ENCODE measurements around the gene CNBD2.
A peak's percentile ranks its signal among the peaks of the same experiment; 100 is the strongest.
"Not testable (repeated sequence)": the region's sequence is repeated elsewhere in the genome, so short reads cannot be mapped to it uniquely, and the experiment has no call there.

CNBD2 gene

GRCh38 chr20:35953387-35954199 is 14.8 kb upstream of the CNBD2 start:
- peak; percentile 15 to 39 for DNase-seq (ENCODE audit: low read depth in 1 of 2, low spot score in 1 of 2)
- in situ Hi-C loops (cut with HindIII; ENCODE audit: low pct_unique_long_range_greater_than_20kb, low sequenced_read_pairs) = no loop called here
- no peak; the same call in 1 of the 2 replicates for TF ChIP-seq JUND (IDR thresholded peaks at IDR 0.05; ENCODE audit: low read depth)

- in situ Hi-C loops (cut with HindIII; ENCODE audit: low pct_unique_long_range_greater_than_20kb, low sequenced_read_pairs) = no loop called here
- peak; percentile 94 to 100 for DNase-seq (ENCODE audit: low read depth in 1 of 2, low spot score in 1 of 2)
- no peak; the same call in 1 of the 2 replicates for TF ChIP-seq JUND (IDR thresholded peaks at IDR 0.05; ENCODE audit: low read depth)
Observed at GRCh38 chr20:35954200-35954906, 14.0 kb upstream of the CNBD2 start, which contains the start of gene SCAND1. Gene SCAND1, minus strand, starts transcription at chr20:35954502. Its CDS starts 218 bp downstream, at chr20:35954284.

GRCh38 chr20:35954907-35955251 is 13.5 kb upstream of the CNBD2 start:
- peak in 1 of 2 experiments; percentile 64 for DNase-seq (ENCODE audit: low read depth in 1 of 2, low spot score in 1 of 2)
- in situ Hi-C loops (cut with HindIII; ENCODE audit: low pct_unique_long_range_greater_than_20kb, low sequenced_read_pairs) = no loop called here
- TF ChIP-seq JUND (IDR thresholded peaks at IDR 0.05; ENCODE audit: low read depth) = no peak

GRCh38 chr20:35956616-35957015 is 11.8 kb upstream of the CNBD2 start:
- TF ChIP-seq JUND (IDR thresholded peaks at IDR 0.05; ENCODE audit: low read depth) = no peak
- in situ Hi-C loops (cut with HindIII; ENCODE audit: low pct_unique_long_range_greater_than_20kb, low sequenced_read_pairs) = no loop called here
- no peak for DNase-seq (ENCODE audit: low read depth in 1 of 2, low spot score in 1 of 2)

GRCh38 chr20:35959291-35959690 is 9.1 kb upstream of the CNBD2 start:
- in situ Hi-C loops (cut with HindIII; ENCODE audit: low pct_unique_long_range_greater_than_20kb, low sequenced_read_pairs) = not testable (repeated sequence)

GRCh38 chr20:35963878-35964277 is 4.5 kb upstream of the CNBD2 start:
- DNase-seq (ENCODE audit: low read depth in 1 of 2, low spot score in 1 of 2) = no peak
- in situ Hi-C loops (cut with HindIII; ENCODE audit: low pct_unique_long_range_greater_than_20kb, low sequenced_read_pairs) = no loop called here
- no peak for TF ChIP-seq JUND (IDR thresholded peaks at IDR 0.05; ENCODE audit: low read depth)

More at GRCh38 chr20:35959291-35959690, 9.1 kb upstream of the CNBD2 start:
- DNase-seq (ENCODE audit: low read depth in 1 of 2, low spot score in 1 of 2) = not testable (repeated sequence)

DNA sequence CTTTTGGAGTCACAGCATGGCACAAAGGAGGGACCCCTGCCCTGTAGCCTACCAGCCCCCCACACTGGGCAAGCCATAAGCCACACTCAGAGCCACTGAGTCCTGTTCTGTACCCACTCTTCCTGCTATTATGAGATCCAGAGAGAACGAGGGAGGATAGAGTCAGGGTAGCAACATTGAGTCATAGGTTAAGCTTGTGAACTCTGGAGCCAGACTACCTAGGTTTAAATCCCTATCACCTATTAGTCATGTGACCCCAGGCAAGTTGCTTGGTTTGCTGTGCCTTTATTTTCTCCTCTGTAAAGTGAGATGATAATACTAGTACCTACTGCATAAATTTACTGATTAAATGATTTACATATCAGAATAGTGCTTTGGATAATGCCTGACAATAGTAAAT is 540 bp downstream of the CNBD2 start:
- TF ChIP-seq JUND (IDR thresholded peaks at IDR 0.05; ENCODE audit: low read depth) = no peak
- in situ Hi-C loops (cut with HindIII; ENCODE audit: low pct_unique_long_range_greater_than_20kb, low sequenced_read_pairs) = no loop called here
- DNase-seq (ENCODE audit: low read depth in 1 of 2, low spot score in 1 of 2) = no peak

GRCh38 chr20:35971981-35972380 is 3.6 kb downstream of the CNBD2 start:
- no peak for DNase-seq (ENCODE audit: low read depth in 1 of 2, low spot score in 1 of 2)
- TF ChIP-seq JUND (IDR thresholded peaks at IDR 0.05; ENCODE audit: low read depth) = no peak
- in situ Hi-C loops (cut with HindIII; ENCODE audit: low pct_unique_long_range_greater_than_20kb, low sequenced_read_pairs) = no loop called here

DNA sequence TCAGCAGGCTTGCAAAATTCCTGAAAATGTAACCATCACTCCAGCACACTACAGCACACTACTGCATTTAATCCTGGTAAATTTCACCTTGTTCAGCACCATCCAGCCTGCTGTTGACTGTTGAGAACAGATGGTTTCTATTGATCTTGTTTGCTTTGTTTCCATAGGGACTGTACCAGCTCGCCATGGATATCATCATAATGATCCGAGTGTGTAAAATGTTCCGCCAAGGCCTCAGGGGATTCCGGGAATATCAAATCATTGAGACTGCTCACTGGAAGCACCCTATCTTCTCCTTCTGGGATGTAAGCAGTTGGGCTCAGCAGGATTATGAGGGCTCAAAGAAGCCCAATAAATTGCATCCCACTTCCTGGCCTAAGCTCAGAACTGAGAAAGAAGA is 4.1 kb downstream of the CNBD2 start:
- no peak for DNase-seq (ENCODE audit: low read depth in 1 of 2, low spot score in 1 of 2)
- in situ Hi-C loops (cut with HindIII; ENCODE audit: low pct_unique_long_range_greater_than_20kb, low sequenced_read_pairs) = no loop called here
- TF ChIP-seq JUND (IDR thresholded peaks at IDR 0.05; ENCODE audit: low read depth) = no peak

DNA sequence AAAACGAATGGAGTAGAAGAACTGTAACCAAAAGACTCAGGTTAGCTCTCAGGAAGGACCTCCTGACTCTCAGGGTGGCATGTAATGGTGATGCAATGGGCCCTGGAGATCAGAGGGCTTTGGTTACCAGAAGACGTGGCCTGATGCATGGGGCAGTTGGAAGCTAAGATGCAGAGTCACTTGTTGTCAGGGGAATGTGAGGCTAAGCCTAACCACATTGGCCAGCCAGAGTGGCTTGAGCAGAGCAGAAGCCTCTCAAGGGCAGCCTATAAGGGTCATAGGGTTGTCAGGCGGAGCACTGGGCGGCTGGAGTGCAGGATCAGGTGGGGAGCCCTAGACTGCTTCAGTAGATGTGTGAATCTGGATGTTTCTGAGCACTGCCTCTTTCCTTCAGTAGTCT is 5.9 kb downstream of the CNBD2 start:
- no peak for DNase-seq (ENCODE audit: low read depth in 1 of 2, low spot score in 1 of 2)
- TF ChIP-seq JUND (IDR thresholded peaks at IDR 0.05; ENCODE audit: low read depth) = no peak
- in situ Hi-C loops (cut with HindIII; ENCODE audit: low pct_unique_long_range_greater_than_20kb, low sequenced_read_pairs) = no loop called here

DNA sequence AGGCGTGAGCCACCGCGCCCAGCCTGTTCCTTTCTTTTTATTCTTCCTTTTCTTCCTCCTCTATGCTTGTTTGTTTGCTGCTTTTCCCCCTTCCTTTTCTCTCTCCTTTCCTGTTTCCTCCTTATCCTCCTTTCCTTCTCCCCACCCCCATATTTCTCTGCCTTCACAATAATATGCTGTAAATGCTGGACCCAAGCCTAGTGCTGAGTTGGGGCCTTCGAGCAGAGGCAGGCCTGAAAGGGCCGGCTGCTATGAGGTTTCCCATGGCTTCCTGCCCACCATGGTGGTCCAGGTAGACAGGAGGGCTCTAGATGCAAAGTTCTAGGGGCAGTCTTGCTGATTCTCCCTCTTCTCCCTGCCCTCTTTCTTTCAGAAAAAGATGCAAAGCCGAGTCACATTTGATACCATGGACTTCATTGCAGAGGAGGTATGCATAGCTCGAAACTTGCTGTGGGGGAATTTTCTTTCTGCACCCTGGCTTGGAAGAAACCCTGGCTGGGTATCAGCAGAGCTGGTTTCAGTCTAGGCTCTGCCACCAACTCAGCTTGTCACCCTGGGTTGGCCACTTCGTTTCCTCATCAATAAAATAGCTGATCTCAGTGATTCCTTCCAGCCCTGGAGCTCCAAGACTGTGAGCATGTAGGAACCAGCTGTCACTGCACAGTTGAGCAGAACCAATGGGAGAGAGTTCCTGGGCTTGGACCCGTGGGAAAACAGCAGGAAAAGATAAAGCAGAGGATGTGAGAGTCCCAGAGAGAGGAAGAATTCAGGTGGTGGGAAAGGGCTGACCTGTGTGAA is 7.4 kb downstream of the CNBD2 start:
- TF ChIP-seq JUND (IDR thresholded peaks at IDR 0.05; ENCODE audit: low read depth) = no peak
- no peak for DNase-seq (ENCODE audit: low read depth in 1 of 2, low spot score in 1 of 2)
- in situ Hi-C loops (cut with HindIII; ENCODE audit: low pct_unique_long_range_greater_than_20kb, low sequenced_read_pairs) = no loop called here

DNA sequence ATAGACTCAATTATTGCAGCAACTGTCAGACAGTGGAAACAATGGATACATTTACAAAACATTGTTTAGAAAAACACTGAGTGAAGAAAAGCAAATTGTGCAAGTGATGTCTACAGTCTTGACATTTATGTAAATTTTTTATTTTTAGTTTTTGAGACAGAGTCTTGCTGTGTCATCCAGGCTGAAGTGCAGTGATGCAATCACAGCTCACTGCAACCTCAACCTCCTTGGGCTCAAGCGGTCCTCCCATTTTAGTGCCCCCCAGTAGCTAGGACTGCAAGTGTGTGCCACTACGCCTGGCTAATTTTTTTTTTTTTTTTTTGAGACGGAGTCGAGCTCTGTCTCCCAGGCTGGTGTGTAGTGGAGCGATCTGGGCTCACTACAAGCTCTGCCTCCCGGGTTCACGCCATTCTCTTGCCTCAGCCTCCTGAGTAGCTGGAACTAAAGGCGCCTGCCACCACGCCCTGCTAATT is 9.7 kb downstream of the CNBD2 start:
- DNase-seq (ENCODE audit: low read depth in 1 of 2, low spot score in 1 of 2) = no peak
- in situ Hi-C loops (cut with HindIII; ENCODE audit: low pct_unique_long_range_greater_than_20kb, low sequenced_read_pairs) = no loop called here
- TF ChIP-seq JUND (IDR thresholded peaks at IDR 0.05; ENCODE audit: low read depth) = no peak

All from T47D (cell line).